T-cell (primary cell): ENCODE measurements around the gene COPZ1. TPM values are rescaled to one million over a fixed set of nuclear protein-coding genes. Genes with fewer than 3 reads are reported as not detected.

Experiments
- ATAC-seq, 4 experiments: fragments of 200-7000 bp in 3 of 4; fragments of 150-1000 bp in 1 of 4; cut with Tn5 transposase; replicated peaks in 1 of 4; 1 replicate in 3 of 4; 2 replicates in 1 of 4; pipeline ENCODE4 v1.10.0; 2021; ENCODE audit warnings: moderate library complexity in 3 of 4, mild to moderate bottlenecking in 2 of 4, moderate number of reproducible peaks in 1 of 4
- CTCF ChIA-PET, 2 donors: fragments of 300-600 bp; sonication (Branson Sonifier 250); formaldehyde crosslinking; loops; one replicate each; lab custom pipeline; 2022; ENCODE audit warnings: antibody characterized with exemption in 2 of 2; lab: Charles Lee
- POLR2A ChIA-PET, 2 donors: fragments of 300-600 bp; sonication (Branson Sonifier 250); formaldehyde crosslinking; loops; one replicate each; lab custom pipeline; 2022; ENCODE audit warnings: antibody characterized with exemption in 2 of 2; lab: Charles Lee
- DNase-seq, 35 experiments: peaks; one replicate each; pipeline versions ENCODE4 v3.0.0 to v3.0.0-alpha.2; 2013 to 2023
- H3K27ac ChIP-seq: one replicate; pipeline ENCODE4 v1.5.1; 2013; ENCODE audit warnings: low read length
- H3K27me3 ChIP-seq, 2 experiments: replicated peaks in 1 of 2; 1 replicate in 1 of 2; 2 replicates in 1 of 2; pipeline versions ENCODE4 v1.6.1 to v1.7.0; 2013; ENCODE audit warnings: low read length in 1 of 2, mixed read lengths in 1 of 2; ENCODE audit not compliant: control insufficient read depth in 2 of 2, insufficient read depth in 2 of 2; ENCODE audit errors: extremely low read depth in 1 of 2
- H3K36me3 ChIP-seq, 2 donors: 1 replicate in 1 of 2; 2 replicates in 1 of 2; pipeline versions ENCODE4 v1.6.1 to v1.7.0; 2013; ENCODE audit warnings: low read length in 1 of 2; ENCODE audit not compliant: control insufficient read depth in 2 of 2, insufficient read depth in 1 of 2; ENCODE audit errors: extremely low read depth in 1 of 2
- H3K4me1 ChIP-seq, 2 experiments: 1 replicate in 1 of 2; 2 replicates in 1 of 2; pipeline versions ENCODE4 v1.6.1 to v1.7.0; 2013; ENCODE audit warnings: low read length in 2 of 2, mixed read lengths in 1 of 2; ENCODE audit not compliant: insufficient read depth in 2 of 2, control insufficient read depth in 1 of 2; ENCODE audit errors: extremely low read depth in 1 of 2
- H3K4me3 ChIP-seq, 2 donors: 1 replicate in 1 of 2; 2 replicates in 1 of 2; pipeline versions ENCODE4 v1.5.1 to v1.7.0; 2013; ENCODE audit warnings: mild to moderate bottlenecking in 2 of 2, low read length in 1 of 2, moderate library complexity in 1 of 2; ENCODE audit not compliant: control insufficient read depth in 1 of 2; ENCODE audit errors: extremely low read depth in 1 of 2
- H3K9me3 ChIP-seq: 2 replicates; pipeline ENCODE4 v1.7.0; 2013
- H3K27ac Mint-ChIP-seq, 2 donors: one replicate each; pipeline ENCODE4 v1.8.0; 2020 to 2021; ENCODE audit warnings: mild to moderate bottlenecking in 2 of 2, mixed read lengths in 2 of 2
- H3K27me3 Mint-ChIP-seq, 2 donors: one replicate each; pipeline ENCODE4 v1.8.0; 2021 to 2022; ENCODE audit warnings: mixed read lengths in 2 of 2
- H3K36me3 Mint-ChIP-seq: one replicate; pipeline ENCODE4 v1.8.0; 2021; ENCODE audit warnings: mixed read lengths
- H3K4me1 Mint-ChIP-seq, 3 donors: one replicate each; pipeline ENCODE4 v1.8.0; 2020 to 2022; ENCODE audit warnings: mixed read lengths in 3 of 3, mild to moderate bottlenecking in 1 of 3
- H3K4me3 Mint-ChIP-seq, 3 donors: one replicate each; pipeline ENCODE4 v1.8.0; 2020 to 2022; ENCODE audit warnings: mild to moderate bottlenecking in 3 of 3, mixed read lengths in 3 of 3, moderate library complexity in 3 of 3
- H3K9me3 Mint-ChIP-seq, 3 donors: one replicate each; pipeline ENCODE4 v1.8.0; 2020 to 2022; ENCODE audit warnings: mixed read lengths in 3 of 3
- WGBS: methylation state at CpG from one replicate; pipeline ENCODE4 v1.1.5; 2013; ENCODE audit warnings: missing lambda C conversion rate; ENCODE audit not compliant: insufficient coverage; 5-methylcytosine and 5-hydroxymethylcytosine counted together
- total RNA-seq, 35 experiments: library from RNA in 6 of 35; stranded (reverse) in 6 of 35; fragments of 120-200 nt in 1 of 35; gene quantifications; one replicate each; pipeline versions ENCODE4 v1.2.1 to v1.2.4 and lab custom pipeline; 2013 to 2026

COPZ1 gene
- total RNA-seq, 5 donors from 2014 or later (not counting 1 experiment from before 2014, with no cell fraction given), result 60.4 to 81.3 (median 74.8) TPM

GRCh38 chr12:54299515-54300224 is 25.3 kb upstream of the COPZ1 start:
- 11% methylated on average over 2 of the region's 8 CpGs for WGBS
- Histone ChIP-seq H3K4me1 (peaks cover 0 to 24% of the 10 kb centered on the region in 2 experiments), H3K9me3 (no peaks in the 10 kb centered on the region), H3K36me3 (no peaks in the 10 kb centered on the region), H3K27ac (no peak overlapping the region), H3K27me3 (peaks cover 0 to 43% of the 10 kb centered on the region in 2 experiments), H3K4me3 (no peak overlapping the region)
- H3K27ac Mint-ChIP-seq, result peak overlapping the region in 1 of 2 donors; percentile 29
- peaks cover 38 to 40% of the 10 kb centered on the region in 2 donors for H3K27me3 Mint-ChIP-seq
- ChIA-PET CTCF (interaction anchor here in 1 of 2 donors (0.6 to 2.3 kb wide), 5 partner anchors 11 to 37 kb away, joined by 3 to 10 read pairs (median 3); partner anchors contain the start of gene COPZ1), POLR2A (interaction anchor here (0.6 to 1.0 kb wide), 3 partner anchors 19 to 127 kb away, joined by 3 read pairs; partner anchors contain the start of gene HNRNPA1 (in 1 of the 2))
- no peak for ATAC-seq
- no peaks in the 10 kb centered on the region for H3K36me3 Mint-ChIP-seq
- no peaks in the 10 kb centered on the region for H3K9me3 Mint-ChIP-seq
- H3K4me3 Mint-ChIP-seq, result peak overlapping the region in 1 of 3 donors; percentile 1
- DNase-seq, result no peak
- peaks cover 16 to 32% (median 19%) of the 10 kb centered on the region in 3 donors for H3K4me1 Mint-ChIP-seq

- Histone ChIP-seq H3K4me1 (peaks cover 0 to 25% of the 10 kb centered on the region in 2 experiments), H3K9me3 (no peaks in the 10 kb centered on the region), H3K36me3 (no peaks in the 10 kb centered on the region), H3K4me3 (no peak overlapping the region), H3K27me3 (peaks cover 0 to 43% of the 10 kb centered on the region in 2 experiments), H3K27ac (no peak overlapping the region)
- ATAC-seq (no peak), DNase-seq (no peak)
- Mint-ChIP-seq H3K36me3 (no peaks in the 10 kb centered on the region), H3K27ac (no peak overlapping the region), H3K27me3 (peaks cover 40 to 41% of the 10 kb centered on the region in 2 donors), H3K9me3 (no peaks in the 10 kb centered on the region), H3K4me1 (peaks cover 11 to 33% (median 19%) of the 10 kb centered on the region in 3 donors), H3K4me3 (peak overlapping the region in 1 of 3 donors; percentile 57)
- ChIA-PET POLR2A (interaction anchor here in 1 of 2 donors (0.6 kb wide), 1 partner anchor 126 kb away, joined by 3 read pairs; no protein-coding TSS in a partner anchor), CTCF (interaction anchor here (0.6 to 2.3 kb wide), 5 partner anchors 10 to 115 kb away, joined by 3 to 10 read pairs (median 3); partner anchors contain the start of gene COPZ1 (in 1 of the 2))
- 0% methylated on average over 1 of the region's 3 CpGs for WGBS
Observed at GRCh38 chr12:54300225-54300731, 24.7 kb upstream of the COPZ1 start.

- Mint-ChIP-seq H3K27me3 (peaks cover 40 to 41% of the 10 kb centered on the region in 2 donors), H3K4me3 (peak within 1 kb of the TSS in 2 of 3 donors; percentile 21 to 57), H3K9me3 (no peaks in the 10 kb centered on the region), H3K4me1 (peaks cover 11 to 33% (median 19%) of the 10 kb centered on the region in 3 donors), H3K36me3 (no peaks in the 10 kb centered on the region), H3K27ac (peak within 1 kb of the TSS in 1 of 2 donors; percentile 29)
- Histone ChIP-seq H3K27ac (no peak within 1 kb of the TSS), H3K36me3 (no peaks in the 10 kb centered on the region), H3K27me3 (peaks cover 0 to 43% of the 10 kb centered on the region in 2 experiments), H3K9me3 (no peaks in the 10 kb centered on the region), H3K4me1 (peaks cover 0 to 25% of the 10 kb centered on the region in 2 experiments), H3K4me3 (peak within 1 kb of the TSS in 1 of 2 donors; percentile 44)
- ATAC-seq, result peak; percentile 58 to 76 (median 67)
- ChIA-PET POLR2A (no interaction called here), CTCF (interaction anchor here (0.6 to 0.8 kb wide), 4 partner anchors 11 to 114 kb away, joined by 3 to 4 read pairs (median 4); partner anchors contain the start of gene COPZ1 (in 1 of the 2))
- WGBS, result 3% methylated on average over 21 of the region's 26 CpGs
- peak in 21 of 35 experiments; percentile 15 to 49 (median 31) for DNase-seq
Observed at GRCh38 chr12:54300732-54301427, 24.1 kb upstream of the COPZ1 start, which contains the start of gene NFE2. NFE2 (minus strand) TSS chr12:54301015; CDS start chr12:54295248, 5,767 bp downstream.

- DNase-seq (no peak), ATAC-seq (no peak)
- CTCF ChIA-PET, result interaction anchor here (0.5 to 0.8 kb wide), 4 partner anchors 10 to 372 kb away, joined by 3 to 6 read pairs (median 4); partner anchors contain the start of gene COPZ1 (in 1 of the 2)
- H3K9me3 Mint-ChIP-seq, result no peaks in the 10 kb centered on the region
- peaks cover 0 to 43% of the 10 kb centered on the region in 2 experiments for H3K27me3 ChIP-seq
- WGBS, result no CpG with 5 or more reads among the region's 1 CpG
- H3K4me3 Mint-ChIP-seq, result peak overlapping the region in 1 of 3 donors; percentile 57
- H3K4me1 ChIP-seq, result peaks cover 0 to 25% of the 10 kb centered on the region in 2 experiments
- H3K36me3 Mint-ChIP-seq, result no peaks in the 10 kb centered on the region
- H3K9me3 ChIP-seq, result no peaks in the 10 kb centered on the region
- H3K27ac ChIP-seq, result no peak overlapping the region
- no peak overlapping the region for H3K27ac Mint-ChIP-seq
- no peak overlapping the region for H3K4me3 ChIP-seq
- H3K27me3 Mint-ChIP-seq, result peaks cover 40 to 41% of the 10 kb centered on the region in 2 donors
- H3K4me1 Mint-ChIP-seq, result peaks cover 11 to 33% (median 19%) of the 10 kb centered on the region in 3 donors
- POLR2A ChIA-PET, result interaction anchor here (0.6 to 1.0 kb wide), 2 partner anchors 18 to 1011 kb away, joined by 6 to 9 read pairs; no protein-coding TSS in a partner anchor
- H3K36me3 ChIP-seq, result no peaks in the 10 kb centered on the region
Observed at GRCh38 chr12:54301428-54302048, 23.4 kb upstream of the COPZ1 start.

- no peaks in the 10 kb centered on the region for H3K36me3 ChIP-seq
- Mint-ChIP-seq H3K27me3 (peaks cover 40 to 41% of the 10 kb centered on the region in 2 donors), H3K4me3 (no peak overlapping the region), H3K4me1 (peaks cover 20 to 36% (median 25%) of the 10 kb centered on the region in 3 donors), H3K27ac (no peak overlapping the region), H3K9me3 (no peaks in the 10 kb centered on the region), H3K36me3 (no peaks in the 10 kb centered on the region)
- H3K27ac ChIP-seq, result no peak overlapping the region
- ATAC-seq (no peak), DNase-seq (no peak)
- peaks cover 0 to 41% of the 10 kb centered on the region in 2 experiments for H3K27me3 ChIP-seq
- CTCF ChIA-PET, result interaction anchor here in 1 of 2 donors (1.0 kb wide), 1 partner anchor 21 kb away, joined by 3 read pairs; the partner anchor contains the start of gene COPZ1
- H3K4me3 ChIP-seq, result no peak overlapping the region
- POLR2A ChIA-PET, result no interaction called here
- peaks cover 0 to 26% of the 10 kb centered on the region in 2 experiments for H3K4me1 ChIP-seq
- H3K9me3 ChIP-seq, result no peaks in the 10 kb centered on the region
Observed at GRCh38 chr12:54303640-54304039, 21.3 kb upstream of the COPZ1 start.
